Thyroid gland (tissue), 4 donors: ENCODE results near the gene OTOS. TPM values are rescaled to one million over a fixed set of nuclear protein-coding genes. Genes with fewer than 3 reads are reported as not detected.

Experiments
- DNase-seq, 2 donors: peaks; one replicate each; pipeline ENCODE4 v3.0.0-alpha.2; 2019
- H3K27ac ChIP-seq, 3 donors: fragments of 200-600 bp; sonication (generic); 1 replicate in 2 of 3; 2 replicates in 1 of 3; pipeline ENCODE4 v1.5.1; 2016 to 2019; ENCODE audit warnings: mild to moderate bottlenecking in 1 of 3, moderate library complexity in 1 of 3
- H3K27me3 ChIP-seq: fragments of 200-600 bp; sonication (generic); one replicate; pipeline ENCODE4 v1.5.1; 2019
- H3K36me3 ChIP-seq, 2 donors: fragments of 200-600 bp; sonication (generic); one replicate each; pipeline ENCODE4 v1.5.1; 2016 to 2019
- H3K4me1 ChIP-seq, 2 donors: fragments of 200-600 bp; sonication (generic); one replicate each; pipeline ENCODE4 v1.5.1; 2017 to 2019
- H3K4me3 ChIP-seq, 3 donors: fragments of 200-600 bp; sonication (generic); replicated peaks in 1 of 3; 1 replicate in 2 of 3; 2 replicates in 1 of 3; pipeline ENCODE4 v1.5.1; 2016; ENCODE audit warnings: mild to moderate bottlenecking in 1 of 3
- H3K9me3 ChIP-seq: fragments of 200-600 bp; sonication (generic); one replicate; pipeline ENCODE4 v1.5.1; 2017
- POLR2A ChIP-seq, 2 donors: fragments of 450-650 bp; IDR thresholded peaks; one replicate each; pipeline ENCODE4 v1.6.1; 2017; ENCODE audit warnings: antibody characterized with exemption in 2 of 2, mild to moderate bottlenecking in 2 of 2, moderate library complexity in 1 of 2
- WGBS, 2 donors: methylation state at CpG; one replicate each; pipeline ENCODE4 v1.1.5; 2017; 5-methylcytosine and 5-hydroxymethylcytosine counted together
- intact Hi-C: fragments of 100-400 bp; cut with DNase I; formaldehyde crosslinking; loops from one replicate; pipeline ENCODE4 v1.15.1; 2023
- total RNA-seq, 4 donors: library from RNA; depleted of rRNA; stranded (reverse); fragments of >200 nt; gene quantifications; one replicate each; pipeline ENCODE4 v1.2.3, GENCODE V29; 2016
- TF ChIP-seq, protein P1 (sequence below), 6 experiments: fragments of 200-600 bp in 3 of 6; fragments of 450-650 bp in 3 of 6; sonication (generic) in 3 of 6; IDR thresholded peaks; one replicate each; pipeline ENCODE4 v1.5.1; 2016 to 2019; ENCODE audit warnings: antibody characterized with exemption in 6 of 6, mild to moderate bottlenecking in 2 of 6, inconsistent platforms in 1 of 6, moderate library complexity in 1 of 6

OTOS gene
- total RNA-seq, 4 donors from 2014 or later = 4.3 to 62.8 (median 22.1) TPM

DNA sequence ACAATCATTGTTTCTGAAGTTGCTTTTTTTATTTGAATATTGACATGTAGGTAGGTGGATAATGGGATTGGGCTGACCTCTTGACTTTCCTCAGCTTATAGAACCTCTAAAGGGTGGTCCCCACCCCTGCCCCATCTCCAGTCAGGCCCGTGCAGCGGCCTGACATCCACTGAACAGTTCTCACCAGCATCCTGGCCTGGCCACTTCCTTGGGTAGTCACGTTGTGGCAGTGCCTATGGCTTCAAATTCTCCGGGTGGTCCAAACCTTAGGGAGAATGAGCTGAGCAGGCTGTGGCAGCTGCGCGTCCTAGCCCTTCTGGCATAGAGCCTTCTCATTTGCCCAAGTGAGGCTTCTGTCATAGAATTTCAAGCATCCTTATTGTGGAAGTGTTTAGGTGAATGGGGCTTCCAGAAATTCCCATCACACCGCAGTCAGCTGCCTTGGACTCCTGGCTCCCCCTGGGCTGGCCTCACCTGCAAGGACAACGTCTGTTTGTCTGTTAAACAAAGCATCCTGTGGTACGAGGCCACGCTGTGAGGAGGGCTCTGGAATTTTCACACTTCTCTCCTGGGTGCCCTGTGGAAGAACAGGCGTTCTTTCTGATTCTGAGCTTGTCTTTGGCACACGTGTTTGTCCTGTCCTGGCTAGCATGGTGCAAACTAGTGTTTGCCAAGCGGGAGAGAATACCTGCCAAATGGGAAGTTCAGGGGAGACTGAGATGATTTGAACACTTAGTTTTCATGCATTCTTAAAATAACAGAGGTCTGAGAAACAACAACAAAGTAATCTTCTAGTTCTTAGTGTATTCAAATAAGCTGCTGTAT lies 31.8 kb upstream of the OTOS start:
- H3K36me3 ChIP-seq = no peaks in the 10 kb centered on the region
- WGBS, 2 donors = 80 to 88% methylated on average over 13 of the region's 13 CpGs
- intact Hi-C loops = no loop called here

DNA sequence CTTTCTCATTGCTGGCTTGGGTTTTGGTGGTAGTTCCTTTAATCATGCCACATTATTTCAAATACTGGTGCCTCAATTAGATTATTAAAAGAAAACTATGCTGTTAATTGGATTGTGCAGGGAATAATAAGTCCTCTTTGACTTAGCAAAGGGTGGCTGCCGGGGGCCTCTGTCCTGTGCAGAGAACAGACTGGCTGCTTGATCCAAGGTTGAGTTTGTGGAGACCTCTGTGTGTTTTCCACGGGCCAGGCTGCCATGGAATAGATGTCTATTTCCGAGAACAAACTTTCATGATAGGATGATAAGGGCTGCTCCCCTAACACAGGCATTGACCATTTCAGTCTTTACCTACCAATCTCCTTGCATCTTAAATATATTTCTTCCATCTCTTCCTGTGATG lies 30.4 kb upstream of the OTOS start:
- Histone ChIP-seq H3K27ac (no peak overlapping the region), H3K4me3 (no peak overlapping the region)
- intact Hi-C loops = no loop called here

More for the DNA sequence above, 31.8 kb upstream of the OTOS start:
- Histone ChIP-seq H3K27ac (no peak overlapping the region), H3K4me1 (no peaks in the 10 kb centered on the region), H3K9me3 (no peaks in the 10 kb centered on the region), H3K27me3 (no peaks in the 10 kb centered on the region), H3K4me3 (no peak overlapping the region)
- TF ChIP-seq POLR2A (IDR thresholded peaks at IDR 0.05) = no peak
- TF ChIP-seq, protein P1, sequence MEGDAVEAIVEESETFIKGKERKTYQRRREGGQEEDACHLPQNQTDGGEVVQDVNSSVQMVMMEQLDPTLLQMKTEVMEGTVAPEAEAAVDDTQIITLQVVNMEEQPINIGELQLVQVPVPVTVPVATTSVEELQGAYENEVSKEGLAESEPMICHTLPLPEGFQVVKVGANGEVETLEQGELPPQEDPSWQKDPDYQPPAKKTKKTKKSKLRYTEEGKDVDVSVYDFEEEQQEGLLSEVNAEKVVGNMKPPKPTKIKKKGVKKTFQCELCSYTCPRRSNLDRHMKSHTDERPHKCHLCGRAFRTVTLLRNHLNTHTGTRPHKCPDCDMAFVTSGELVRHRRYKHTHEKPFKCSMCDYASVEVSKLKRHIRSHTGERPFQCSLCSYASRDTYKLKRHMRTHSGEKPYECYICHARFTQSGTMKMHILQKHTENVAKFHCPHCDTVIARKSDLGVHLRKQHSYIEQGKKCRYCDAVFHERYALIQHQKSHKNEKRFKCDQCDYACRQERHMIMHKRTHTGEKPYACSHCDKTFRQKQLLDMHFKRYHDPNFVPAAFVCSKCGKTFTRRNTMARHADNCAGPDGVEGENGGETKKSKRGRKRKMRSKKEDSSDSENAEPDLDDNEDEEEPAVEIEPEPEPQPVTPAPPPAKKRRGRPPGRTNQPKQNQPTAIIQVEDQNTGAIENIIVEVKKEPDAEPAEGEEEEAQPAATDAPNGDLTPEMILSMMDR (IDR thresholded peaks at IDR 0.05) = no peak
- DNase-seq = no peak

DNA sequence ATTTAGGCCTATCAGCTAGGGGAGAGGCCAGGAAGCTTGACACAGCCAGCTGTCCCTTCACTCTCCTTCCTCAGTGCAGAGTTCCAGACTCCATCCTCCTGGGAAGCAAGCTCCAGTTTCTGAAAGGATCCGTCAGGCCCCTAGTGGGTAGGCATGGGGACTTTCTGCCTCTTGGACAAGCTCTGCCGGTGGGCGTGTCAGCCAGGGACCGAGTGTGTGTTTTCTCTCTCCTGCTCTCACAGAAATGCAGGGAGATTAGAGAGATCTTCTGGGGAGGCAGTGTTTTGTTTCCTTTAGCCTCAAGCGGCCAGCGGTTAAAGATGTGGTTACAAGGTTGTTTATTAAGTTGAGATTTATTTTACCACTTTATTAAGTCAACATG lies 29.9 kb upstream of the OTOS start:
- intact Hi-C loops = no loop called here

More for the DNA sequence above, 30.4 kb upstream of the OTOS start:
- DNase-seq = no peak
- 70 to 86% methylated on average over 3 of the region's 3 CpGs for WGBS, 2 donors
- Histone ChIP-seq H3K36me3 (no peaks in the 10 kb centered on the region), H3K9me3 (no peaks in the 10 kb centered on the region), H3K27me3 (no peaks in the 10 kb centered on the region), H3K4me1 (no peaks in the 10 kb centered on the region)
- TF ChIP-seq POLR2A (IDR thresholded peaks at IDR 0.05) = no peak
- TF ChIP-seq, protein P1 (IDR thresholded peaks at IDR 0.05) = no peak

DNA sequence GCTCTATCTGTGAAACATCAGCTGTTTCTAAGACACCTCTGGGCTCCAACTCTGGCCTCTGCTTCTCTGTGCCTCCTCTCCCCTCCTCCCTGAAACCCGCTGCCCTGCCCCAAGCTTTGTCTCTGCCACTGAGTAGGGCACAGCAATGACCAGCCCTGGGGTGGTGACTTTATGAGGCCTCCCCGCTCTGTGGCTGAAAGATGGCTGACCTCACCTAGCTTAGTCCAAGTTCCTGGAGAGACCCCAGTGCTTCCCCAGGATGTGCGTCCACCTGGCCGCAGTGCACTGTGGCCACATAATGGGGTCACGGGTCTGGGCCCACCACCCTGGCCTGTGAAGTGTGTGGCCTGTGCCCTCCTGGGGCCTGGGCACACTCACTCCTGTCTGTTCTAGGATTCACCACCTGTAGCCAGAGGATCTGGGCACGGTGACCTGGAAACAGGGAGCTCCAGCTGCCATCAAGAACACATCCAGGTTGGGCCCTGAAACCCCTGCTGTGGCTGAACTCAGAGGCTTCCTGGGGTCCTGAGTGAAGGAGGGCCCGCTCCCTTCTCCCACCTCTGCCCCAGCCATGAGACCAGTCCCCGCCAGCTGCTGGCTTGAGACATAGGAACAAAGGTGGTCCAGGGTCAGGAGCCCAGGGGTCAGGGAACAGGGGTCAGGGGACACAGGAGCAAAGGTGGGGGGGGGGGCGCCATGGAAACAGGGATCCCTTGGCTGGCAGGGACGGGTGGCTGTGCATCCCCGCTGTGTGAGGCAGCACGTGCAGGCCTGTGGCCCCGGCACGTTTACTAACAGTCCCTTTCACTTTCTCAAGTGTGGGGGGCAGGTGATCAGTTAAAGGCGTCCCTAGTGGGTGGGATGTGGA lies 29.3 kb upstream of the OTOS start:
- TF ChIP-seq, protein P1 (IDR thresholded peaks at IDR 0.05) = no peak
- no peak for TF ChIP-seq POLR2A (IDR thresholded peaks at IDR 0.05)
- H3K9me3 ChIP-seq = no peaks in the 10 kb centered on the region
- intact Hi-C loops = no loop called here
- DNase-seq = no peak
- no peaks in the 10 kb centered on the region for H3K4me1 ChIP-seq
- 84 to 98% methylated on average over 8 to 14 of the region's 15 CpGs for WGBS, 2 donors
- no peaks in the 10 kb centered on the region for H3K36me3 ChIP-seq
- H3K27me3 ChIP-seq = no peaks in the 10 kb centered on the region
- H3K27ac ChIP-seq = no peak overlapping the region
- no peak overlapping the region for H3K4me3 ChIP-seq

More for the DNA sequence above, 29.9 kb upstream of the OTOS start:
- H3K27ac ChIP-seq = no peak overlapping the region
- no peak for TF ChIP-seq POLR2A (IDR thresholded peaks at IDR 0.05)
- TF ChIP-seq, protein P1 (IDR thresholded peaks at IDR 0.05) = no peak
- no peaks in the 10 kb centered on the region for H3K4me1 ChIP-seq
- H3K9me3 ChIP-seq = no peaks in the 10 kb centered on the region
- no peak for DNase-seq
- no peak overlapping the region for H3K4me3 ChIP-seq
- no peaks in the 10 kb centered on the region for H3K27me3 ChIP-seq
- WGBS, 2 donors = 21 to 27% methylated on average over 6 of the region's 6 CpGs
- H3K36me3 ChIP-seq = no peaks in the 10 kb centered on the region
